GM12801 (cell line): ENCODE results near the gene PRR33.

Experiments
- CTCF ChIP-seq: IDR thresholded peaks from one replicate; pipeline ENCODE4 v1.5.1; 2011; ENCODE audit warnings: control low read depth; ENCODE audit not compliant: insufficient read length; ENCODE audit errors: extremely low read depth

PRR33 gene

GRCh38 chr11:1854132-1854948 lies 37.4 kb downstream of the PRR33 start:
- TF ChIP-seq CTCF = no peak

- no peak for TF ChIP-seq CTCF
These were observed 38.1 kb downstream of the PRR33 start for GRCh38 chr11:1853376-1854131.

GRCh38 chr11:1852877-1853276 lies 38.8 kb downstream of the PRR33 start, which contains the start of gene LSP1:
Gene LSP1 (plus strand): TSS chr11:1853084. CDS start chr11:1853145, 61 bp downstream.
- TF ChIP-seq CTCF = no peak

- no peak for TF ChIP-seq CTCF
These were observed 39.3 kb downstream of the PRR33 start for GRCh38 chr11:1852271-1852876.

- TF ChIP-seq CTCF = no peak
These were observed 40.1 kb downstream of the PRR33 start for GRCh38 chr11:1851468-1852180.

- no peak for TF ChIP-seq CTCF
These were observed 42.9 kb downstream of the PRR33 start for GRCh38 chr11:1848640-1849430.
